HG02642 (cell line): ENCODE data around the gene GPRIN3.

ENCODE experiments used
- ATAC-seq: cut with Tn5 transposase; IDR thresholded peaks from one replicate; pipeline ENCODE4 v1.9.1; 2021; ENCODE audit warnings: mild to moderate bottlenecking; ENCODE audit not compliant: unreplicated experiment, poor library complexity

The GPRIN3 gene

GRCh38 chr4:89294573-89295269, 12.9 kb downstream of the GPRIN3 start:
- peak; percentile 70 for ATAC-seq

GRCh38 chr4:89293299-89293698, 14.3 kb downstream of the GPRIN3 start:
- ATAC-seq: no peak

- no peak for ATAC-seq
Observed at GRCh38 chr4:89290727-89291516, 16.7 kb downstream of the GPRIN3 start.

- no peak for ATAC-seq
Observed at GRCh38 chr4:89289312-89289711, 18.3 kb downstream of the GPRIN3 start.

GRCh38 chr4:89288430-89288829, 19.2 kb downstream of the GPRIN3 start:
- no peak for ATAC-seq

- no peak for ATAC-seq
Observed at GRCh38 chr4:89287945-89288344, 19.7 kb downstream of the GPRIN3 start.

- ATAC-seq: no peak
Observed at GRCh38 chr4:89285745-89286144, 21.9 kb downstream of the GPRIN3 start.

- ATAC-seq: no peak
Observed at GRCh38 chr4:89284828-89285227, 22.8 kb downstream of the GPRIN3 start.

GRCh38 chr4:89284020-89284424, 23.6 kb downstream of the GPRIN3 start:
- no peak for ATAC-seq

- ATAC-seq: no peak
Observed at GRCh38 chr4:89283226-89284009, 24.2 kb downstream of the GPRIN3 start.

- ATAC-seq: no peak
Observed at GRCh38 chr4:89279385-89279784, 28.2 kb downstream of the GPRIN3 start.

GRCh38 chr4:89277412-89277811, 30.2 kb downstream of the GPRIN3 start:
- ATAC-seq: no peak

GRCh38 chr4:89276296-89276695, 31.3 kb downstream of the GPRIN3 start:
- ATAC-seq: no peak

- no peak for ATAC-seq
Observed at GRCh38 chr4:89275587-89275986, 32.0 kb downstream of the GPRIN3 start.

- ATAC-seq: no peak
Observed at GRCh38 chr4:89273741-89274141, 33.9 kb downstream of the GPRIN3 start.

GRCh38 chr4:89270792-89271191, 36.8 kb downstream of the GPRIN3 start:
- no peak for ATAC-seq

- ATAC-seq: no peak
Observed at GRCh38 chr4:89269121-89269666, 38.4 kb downstream of the GPRIN3 start.

GRCh38 chr4:89268679-89269078, 38.9 kb downstream of the GPRIN3 start:
- ATAC-seq: no peak

- ATAC-seq: no peak
Observed at GRCh38 chr4:89267846-89268245, 39.8 kb downstream of the GPRIN3 start.

- ATAC-seq: no peak
Observed at GRCh38 chr4:89267392-89267791, 40.2 kb downstream of the GPRIN3 start.

GRCh38 chr4:89266128-89266527, 41.5 kb downstream of the GPRIN3 start:
- no peak for ATAC-seq
